ENCODE measurements around the gene UBE2Q1. TPM values are rescaled to one million over a fixed set of nuclear protein-coding genes. Genes with fewer than 3 reads are reported as not detected.
A peak's percentile ranks its signal among the peaks of the same experiment; 100 is the strongest.

UBE2Q1 gene
- total RNA-seq (23.6 and 27.0 TPM in 2 replicates), polyA plus RNA-seq (18.1 and 20.1 TPM in 2 replicates), polyA minus RNA-seq (ENCODE audit: low replicate concordance) (6.7 and 11.3 TPM in 2 replicates)
- polyA plus RNA-seq (2012), result 61.7 and 61.9 TPM in 2 replicates

GRCh38 chr1:154557939-154558719, at the start of gene UBE2Q1:
Gene UBE2Q1 (minus strand): TSS chr1:154558662. CDS start chr1:154558553, 109 bp downstream.
- Histone ChIP-seq H3K4me2 (ENCODE audit: extremely low read depth, insufficient read depth, low read length) (peak within 1 kb of the TSS; percentile 99), H3K9me3 (ENCODE audit: control insufficient read depth, insufficient read depth, low read depth, low read length) (no peaks in the 10 kb centered on the region), H3K79me2 (ENCODE audit: control insufficient read depth, insufficient read depth, low read length) (peaks cover 32% of the 10 kb centered on the region), H2AFZ (ENCODE audit: low read length) (peak within 1 kb of the TSS; percentile 98), H3K36me3 (ENCODE audit: control insufficient read depth, insufficient read depth, low read length) (peaks cover 16% of the 10 kb centered on the region), H3K4me1 (ENCODE audit: control insufficient read depth, extremely low read depth, insufficient read depth, low read length) (peaks cover 10% of the 10 kb centered on the region), H4K20me1 (ENCODE audit: control insufficient read depth, extremely low read depth, insufficient read depth, low read length) (no peaks in the 10 kb centered on the region), H3K27ac (ENCODE audit: insufficient read depth, low read length) (peak within 1 kb of the TSS; percentile 87), H3K27me3 (ENCODE audit: control insufficient read depth, insufficient read depth, low read length) (no peaks in the 10 kb centered on the region), H3K4me3 (replicated peaks in 1 of 4; ENCODE audit: control extremely low read depth in 1 of 4, insufficient read depth in 1 of 4, low read depth in 3 of 4, low read length in 4 of 4) (peak within 1 kb of the TSS; percentile 66 to 98 (median 84)), H3K9ac (ENCODE audit: insufficient read depth, low read length) (peak within 1 kb of the TSS; percentile 73)
- TF ChIP-seq, protein P1, sequence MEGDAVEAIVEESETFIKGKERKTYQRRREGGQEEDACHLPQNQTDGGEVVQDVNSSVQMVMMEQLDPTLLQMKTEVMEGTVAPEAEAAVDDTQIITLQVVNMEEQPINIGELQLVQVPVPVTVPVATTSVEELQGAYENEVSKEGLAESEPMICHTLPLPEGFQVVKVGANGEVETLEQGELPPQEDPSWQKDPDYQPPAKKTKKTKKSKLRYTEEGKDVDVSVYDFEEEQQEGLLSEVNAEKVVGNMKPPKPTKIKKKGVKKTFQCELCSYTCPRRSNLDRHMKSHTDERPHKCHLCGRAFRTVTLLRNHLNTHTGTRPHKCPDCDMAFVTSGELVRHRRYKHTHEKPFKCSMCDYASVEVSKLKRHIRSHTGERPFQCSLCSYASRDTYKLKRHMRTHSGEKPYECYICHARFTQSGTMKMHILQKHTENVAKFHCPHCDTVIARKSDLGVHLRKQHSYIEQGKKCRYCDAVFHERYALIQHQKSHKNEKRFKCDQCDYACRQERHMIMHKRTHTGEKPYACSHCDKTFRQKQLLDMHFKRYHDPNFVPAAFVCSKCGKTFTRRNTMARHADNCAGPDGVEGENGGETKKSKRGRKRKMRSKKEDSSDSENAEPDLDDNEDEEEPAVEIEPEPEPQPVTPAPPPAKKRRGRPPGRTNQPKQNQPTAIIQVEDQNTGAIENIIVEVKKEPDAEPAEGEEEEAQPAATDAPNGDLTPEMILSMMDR (conservative IDR thresholded peaks at IDR 0.05 in 1 of 2, IDR thresholded peaks at IDR 0.05 in 1 of 2; ENCODE audit: low read depth in 1 of 2, low read length in 2 of 2), result no peak
- TF ChIP-seq EZH2 (IDR thresholded peaks at IDR 0.05; ENCODE audit: low read length, missing control alignments), result no peak
- DNase-seq (ENCODE audit: low read depth in 2 of 2), result peak in 1 of 2 donors; percentile 23

- Histone ChIP-seq H3K27ac (ENCODE audit: insufficient read depth, low read length) (peak within 1 kb of the TSS; percentile 96), H3K9me3 (ENCODE audit: control insufficient read depth, insufficient read depth, low read depth, low read length) (no peaks in the 10 kb centered on the region), H3K9ac (ENCODE audit: insufficient read depth, low read length) (peak within 1 kb of the TSS; percentile 94), H3K4me3 (replicated peaks in 1 of 4; ENCODE audit: control extremely low read depth in 1 of 4, insufficient read depth in 1 of 4, low read depth in 3 of 4, low read length in 4 of 4) (peak within 1 kb of the TSS; percentile 76 to 98 (median 85)), H2AFZ (ENCODE audit: low read length) (peak within 1 kb of the TSS; percentile 79), H3K27me3 (ENCODE audit: control insufficient read depth, insufficient read depth, low read length) (no peaks in the 10 kb centered on the region), H4K20me1 (ENCODE audit: control insufficient read depth, extremely low read depth, insufficient read depth, low read length) (peaks cover 3% of the 10 kb centered on the region), H3K36me3 (ENCODE audit: control insufficient read depth, insufficient read depth, low read length) (peaks cover 2% of the 10 kb centered on the region), H3K4me1 (ENCODE audit: control insufficient read depth, extremely low read depth, insufficient read depth, low read length) (peaks cover 3% of the 10 kb centered on the region), H3K79me2 (ENCODE audit: control insufficient read depth, insufficient read depth, low read length) (peaks cover 71% of the 10 kb centered on the region), H3K4me2 (ENCODE audit: extremely low read depth, insufficient read depth, low read length) (peak within 1 kb of the TSS; percentile 95)
- peak; percentile 98 to 99 for DNase-seq (ENCODE audit: low read depth in 2 of 2)
- TF ChIP-seq, protein P1 (conservative IDR thresholded peaks at IDR 0.05 in 1 of 2, IDR thresholded peaks at IDR 0.05 in 1 of 2; ENCODE audit: low read depth in 1 of 2, low read length in 2 of 2), result no peak
- TF ChIP-seq EZH2 (IDR thresholded peaks at IDR 0.05; ENCODE audit: low read length, missing control alignments), result no peak
These were observed 49.3 kb upstream of the UBE2Q1 start, which contains the start of gene ADAR for GRCh38 chr1:154607609-154608396. Gene ADAR (minus strand): TSS chr1:154608186. CDS start chr1:154608006, 180 bp downstream.

All from fibroblast of lung (primary cell).